HL-60/S4 treated with phorbol 12-myristate 13-acetate at 8.2 ng/mL for 4 days and 3 days (cell line): Measurements from ENCODE around the gene PATL2.
"Not testable (repeated sequence)": the region's sequence is repeated elsewhere in the genome, so short reads cannot be mapped to it uniquely, and the experiment has no call there.

ENCODE experiments used
- in situ Hi-C: fragments of 300-500 bp; cut with MboI; formaldehyde crosslinking; loops from 2 replicates; pipeline ENCODE4 v1.15.0; 2022; ENCODE audit warnings: low sequenced_read_pairs

The PATL2 gene

GRCh38 chr15:44719293-44719999 is 8.3 kb upstream of the PATL2 start:
- in situ Hi-C loops = no loop called here

DNA sequence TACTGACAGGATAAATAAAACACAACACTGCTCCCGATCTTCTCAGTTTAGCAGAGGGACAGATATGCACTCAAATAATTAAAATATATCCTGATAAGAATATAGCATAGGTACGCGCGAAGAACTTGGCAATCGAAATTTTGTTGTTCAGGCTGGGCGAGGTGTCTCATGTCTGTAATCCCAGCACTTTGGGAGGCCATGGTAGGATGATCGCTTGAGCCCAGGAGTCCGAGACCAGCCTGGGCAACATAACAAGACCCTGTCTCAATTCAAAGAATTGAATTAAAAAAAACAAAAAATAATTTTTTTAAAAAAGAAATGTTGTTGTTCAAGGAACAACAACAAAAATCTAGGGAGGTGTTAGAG is 7.8 kb upstream of the PATL2 start:
- in situ Hi-C loops = no loop called here

DNA sequence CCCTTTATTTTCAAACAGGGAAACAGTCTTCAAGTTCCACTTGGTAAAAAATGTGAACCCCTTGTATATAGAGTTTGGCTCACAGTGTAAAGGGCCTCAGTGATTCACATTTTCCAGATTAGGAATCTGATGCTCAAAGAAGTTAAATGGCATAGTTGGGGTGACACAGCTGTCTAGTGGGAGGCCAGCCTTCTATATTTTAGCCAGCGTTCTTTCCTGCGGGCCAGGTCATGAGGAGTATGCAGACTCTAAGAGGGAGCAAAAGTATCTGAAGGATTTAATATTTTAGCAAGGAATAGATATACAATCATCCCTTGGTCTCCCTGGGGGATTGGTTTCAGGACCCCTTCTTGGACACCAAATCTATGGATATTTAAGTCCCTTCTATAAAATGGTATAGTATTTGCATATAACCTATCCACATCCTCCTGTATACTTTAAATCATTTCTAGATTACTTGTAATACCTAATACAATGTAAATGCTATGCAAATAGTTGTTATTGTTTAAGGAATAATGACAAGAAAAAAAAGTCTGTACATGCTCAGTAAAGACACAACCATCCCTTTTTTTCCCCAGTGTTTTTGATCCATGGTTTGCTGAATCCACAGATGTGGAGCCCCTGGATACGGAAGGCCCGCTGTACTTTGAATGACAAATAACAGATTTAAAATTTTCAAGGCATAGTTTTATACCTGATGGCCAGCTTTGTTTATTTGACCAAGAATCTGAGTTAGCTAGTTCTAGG is 7.2 kb upstream of the PATL2 start:
- in situ Hi-C loops = no loop called here

DNA sequence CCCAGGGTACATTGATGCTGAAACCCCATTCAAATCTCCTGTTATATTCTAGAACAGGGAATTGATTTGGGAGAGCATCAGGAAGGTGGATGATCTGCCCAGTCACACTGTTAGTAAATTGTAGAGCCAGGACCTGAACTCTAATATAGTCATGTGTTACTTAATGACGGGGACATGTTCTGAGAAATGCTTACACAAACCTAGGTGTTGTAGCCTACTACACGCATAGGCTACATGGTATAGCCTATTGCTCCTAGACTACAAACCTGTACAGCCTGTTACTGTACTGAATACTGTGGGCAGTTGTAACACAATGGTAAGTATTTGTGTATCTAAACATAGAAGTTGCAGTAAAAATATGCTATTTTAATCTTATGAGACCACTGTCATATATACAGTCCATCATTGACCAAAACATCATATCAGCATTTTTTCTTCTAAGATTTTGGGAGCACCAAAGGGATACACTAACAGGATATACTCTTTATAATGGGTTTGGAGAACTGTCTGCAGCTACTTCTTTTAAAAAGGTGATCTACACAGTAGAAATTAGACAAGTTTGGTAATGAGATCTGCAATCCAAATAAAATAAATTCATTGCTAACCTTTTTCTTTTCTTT is 6.0 kb upstream of the PATL2 start:
- in situ Hi-C loops = no loop called here

- in situ Hi-C loops = no loop called here
Observed at GRCh38 chr15:44715797-44716334, 4.7 kb upstream of the PATL2 start.

GRCh38 chr15:44715142-44715796 is 4.1 kb upstream of the PATL2 start:
- in situ Hi-C loops = no loop called here

GRCh38 chr15:44713006-44713966 is 2.2 kb upstream of the PATL2 start:
- in situ Hi-C loops = no loop called here

GRCh38 chr15:44712346-44713005 is 1.4 kb upstream of the PATL2 start:
- in situ Hi-C loops = no loop called here

DNA sequence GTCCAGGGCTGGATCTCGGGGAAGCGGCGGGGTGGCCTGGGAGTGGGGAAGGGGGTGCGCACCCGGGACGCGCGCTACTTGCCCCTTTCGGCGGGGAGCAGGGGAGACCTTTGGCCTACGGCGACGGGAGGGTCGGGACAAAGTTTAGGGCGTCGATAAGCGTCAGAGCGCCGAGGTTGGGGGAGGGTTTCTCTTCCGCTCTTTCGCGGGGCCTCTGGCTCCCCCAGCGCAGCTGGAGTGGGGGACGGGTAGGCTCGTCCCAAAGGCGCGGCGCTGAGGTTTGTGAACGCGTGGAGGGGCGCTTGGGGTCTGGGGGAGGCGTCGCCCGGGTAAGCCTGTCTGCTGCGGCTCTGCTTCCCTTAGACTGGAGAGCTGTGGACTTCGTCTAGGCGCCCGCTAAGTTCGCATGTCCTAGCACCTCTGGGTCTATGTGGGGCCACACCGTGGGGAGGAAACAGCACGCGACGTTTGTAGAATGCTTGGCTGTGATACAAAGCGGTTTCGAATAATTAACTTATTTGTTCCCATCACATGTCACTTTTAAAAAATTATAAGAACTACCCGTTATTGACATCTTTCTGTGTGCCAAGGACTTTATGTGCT is 721 bp upstream of the PATL2 start:
- in situ Hi-C loops = no loop called here

GRCh38 chr15:44710236-44711095 is 657 bp downstream of the PATL2 start:
- in situ Hi-C loops = no loop called here

DNA sequence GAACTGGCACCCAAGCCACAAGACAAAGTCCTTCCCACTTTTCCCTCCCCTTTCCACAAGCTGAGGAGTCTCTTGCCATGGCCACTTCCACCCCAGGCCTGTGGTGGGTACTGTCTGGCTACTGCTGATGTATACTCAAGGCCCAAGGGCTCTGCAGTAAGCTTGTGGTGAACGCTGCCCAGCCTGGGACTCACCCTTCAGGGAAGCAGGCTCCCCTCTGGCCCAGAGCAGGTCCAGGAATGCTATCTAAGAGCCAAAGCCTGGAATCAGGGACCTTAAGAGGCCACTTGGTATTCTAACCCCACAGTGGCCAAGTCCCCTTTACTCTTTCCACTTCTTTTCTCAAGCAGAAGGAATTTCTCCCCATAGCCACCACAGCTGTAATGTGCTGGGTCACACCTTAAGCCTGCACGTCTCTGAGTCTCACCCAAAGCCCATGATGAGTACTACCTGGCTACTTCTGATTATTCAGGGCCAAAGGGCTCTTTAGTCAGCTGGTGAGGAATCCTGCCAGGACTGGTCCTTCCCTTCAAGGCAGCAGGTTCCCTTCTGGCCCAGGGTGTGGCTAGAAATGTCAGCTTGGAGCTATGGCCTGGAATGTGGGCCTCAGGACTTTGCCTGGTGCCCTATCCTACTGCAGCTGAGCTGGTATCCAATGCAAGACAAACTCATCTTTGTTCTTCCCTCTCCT is 4.0 kb downstream of the PATL2 start:
- in situ Hi-C loops = no loop called here

DNA sequence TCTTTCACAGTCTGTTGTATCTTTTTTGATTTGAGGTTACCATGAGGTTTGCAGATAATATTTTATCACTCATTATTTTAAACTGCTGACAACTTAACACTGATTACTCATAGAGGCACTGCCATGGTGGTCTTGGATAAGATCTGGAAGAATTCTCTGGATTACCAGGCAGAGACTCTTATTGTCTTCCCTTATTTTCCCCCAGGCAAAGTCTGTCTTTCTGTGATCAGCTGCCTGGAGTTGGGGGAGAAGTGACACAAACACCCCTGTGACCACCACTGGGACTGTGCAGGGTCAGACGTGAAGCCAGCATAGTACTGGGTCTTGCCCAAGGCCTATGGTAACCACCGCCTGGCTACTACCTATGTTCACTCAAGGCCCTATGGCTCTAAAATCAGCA is 4.7 kb downstream of the PATL2 start:
- in situ Hi-C loops = no loop called here

GRCh38 chr15:44705986-44706385 is 5.1 kb downstream of the PATL2 start:
- in situ Hi-C loops = no loop called here

DNA sequence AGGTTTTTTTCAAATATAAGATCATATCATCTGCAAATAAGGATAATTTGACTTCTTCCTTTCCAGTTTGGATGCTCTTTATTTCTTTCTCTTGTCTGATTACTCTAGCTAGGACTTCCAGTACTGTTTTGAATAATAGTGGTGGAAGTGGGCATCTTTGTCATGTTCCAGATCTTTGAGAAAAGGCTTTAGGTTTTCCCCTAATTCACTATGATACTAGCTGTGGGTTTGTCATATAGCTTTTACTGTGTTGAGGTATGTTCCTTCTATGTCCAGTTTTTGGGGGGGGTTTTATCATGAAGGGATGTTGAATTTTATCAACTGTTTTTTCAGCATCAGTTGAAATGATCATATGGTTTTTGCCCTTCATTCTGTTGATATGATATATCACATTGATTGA is 10.4 kb downstream of the PATL2 start:
- in situ Hi-C loops = not testable (repeated sequence)

DNA sequence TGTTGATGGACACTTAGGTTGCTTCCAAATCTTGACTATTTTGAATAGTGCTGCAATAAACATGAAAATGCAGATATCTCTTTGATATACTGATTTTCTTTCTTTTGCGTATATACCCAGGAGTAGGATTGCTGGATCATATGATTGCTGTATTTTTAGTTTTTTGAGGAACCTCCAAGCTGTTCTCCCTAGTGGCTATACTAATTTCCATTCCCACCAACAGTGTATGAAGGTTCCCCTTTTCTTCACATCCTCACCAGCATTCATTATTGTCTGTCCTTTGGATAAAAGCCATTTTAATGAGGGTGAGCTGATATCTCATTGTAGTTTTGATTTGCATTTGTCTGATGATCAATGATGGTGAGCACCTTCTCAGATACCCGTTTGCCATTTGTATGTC is 12.5 kb downstream of the PATL2 start:
- in situ Hi-C loops = no loop called here

DNA sequence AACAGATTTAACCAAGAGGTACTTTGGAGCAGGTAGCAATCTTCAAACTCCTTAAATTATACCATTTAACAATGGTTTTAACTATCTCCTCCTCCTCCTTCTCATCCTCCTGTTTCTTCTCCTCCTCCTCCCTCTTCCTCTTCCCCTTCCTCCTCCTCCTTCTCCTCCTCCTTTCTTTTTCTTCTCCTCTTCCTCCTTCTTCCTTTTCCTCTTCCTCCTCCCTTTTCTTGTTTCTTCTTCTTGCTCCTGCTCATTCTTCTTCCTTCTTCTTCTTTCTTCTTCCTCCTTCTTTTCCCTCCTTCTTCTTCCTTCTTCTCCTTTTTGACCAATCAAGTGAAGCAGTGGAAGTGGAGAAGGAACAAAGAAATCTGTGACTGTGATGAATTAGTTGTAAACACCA is 14.1 kb downstream of the PATL2 start:
- in situ Hi-C loops = no loop called here

- in situ Hi-C loops = no loop called here
Observed at GRCh38 chr15:44695294-44695693, 15.8 kb downstream of the PATL2 start.

DNA sequence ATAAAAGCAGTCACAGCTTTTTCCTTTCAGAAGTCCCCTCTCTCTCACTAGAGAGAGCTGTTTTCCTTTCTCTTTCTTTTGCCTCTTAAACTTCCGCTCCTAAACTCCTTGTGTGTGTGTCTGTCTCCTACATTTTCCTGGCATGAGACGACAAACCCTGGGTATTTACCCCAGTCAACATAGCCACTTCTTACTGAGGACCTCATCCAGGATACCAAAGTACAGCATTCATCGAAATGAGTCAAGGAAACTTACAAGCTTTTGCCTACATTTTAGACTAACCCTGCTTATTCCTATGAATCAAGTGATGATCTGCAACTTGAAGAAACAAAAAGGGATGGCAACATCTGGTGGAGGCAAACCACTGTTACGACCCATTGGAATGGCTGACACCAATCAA is 16.7 kb downstream of the PATL2 start:
- in situ Hi-C loops = no loop called here
